NCI-H2171 (cell line): Measurements from ENCODE around the gene WDR91.

Source experiments
- DNase-seq: peaks from one replicate; lab custom pipeline; 2025; lab: John Stamatoyannopoulos, UW

The WDR91 gene

DNA sequence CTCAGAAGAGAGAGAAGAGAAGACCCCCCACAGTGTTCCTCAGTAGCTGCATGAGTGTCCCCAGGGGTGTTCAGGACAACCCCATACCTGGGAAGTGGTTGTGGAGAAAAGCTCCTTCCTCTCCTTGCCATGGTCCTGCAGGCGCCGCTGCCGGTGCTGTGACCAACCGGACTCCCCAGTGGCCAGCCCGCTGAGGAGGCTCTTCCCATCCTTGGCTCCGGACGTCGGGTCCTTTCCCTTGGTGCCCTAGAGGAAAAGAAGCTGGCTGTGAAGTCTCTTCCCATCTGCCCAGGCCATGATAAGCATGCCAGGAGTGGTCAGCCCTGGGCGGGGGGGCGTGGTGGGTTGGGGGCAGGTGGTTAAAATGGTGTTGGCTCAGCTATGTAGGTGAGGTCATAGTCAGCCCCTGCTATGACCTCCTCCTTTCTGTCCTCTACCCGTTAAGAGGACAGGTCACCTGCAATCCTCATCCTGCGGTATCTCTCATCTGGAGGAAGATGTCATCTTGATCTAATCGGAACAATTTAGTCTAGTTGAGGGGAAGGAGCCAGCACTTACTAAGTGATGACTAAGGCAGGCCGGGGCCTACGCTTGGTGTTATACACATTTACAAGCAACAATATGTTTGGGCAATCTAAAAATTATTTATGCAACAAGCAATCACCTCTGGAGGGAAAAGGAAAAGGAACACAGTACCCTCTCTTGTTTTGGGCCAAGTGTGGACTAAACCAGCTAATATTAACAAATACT lies 13.2 kb downstream of the WDR91 start:
- DNase-seq: no peak

DNA sequence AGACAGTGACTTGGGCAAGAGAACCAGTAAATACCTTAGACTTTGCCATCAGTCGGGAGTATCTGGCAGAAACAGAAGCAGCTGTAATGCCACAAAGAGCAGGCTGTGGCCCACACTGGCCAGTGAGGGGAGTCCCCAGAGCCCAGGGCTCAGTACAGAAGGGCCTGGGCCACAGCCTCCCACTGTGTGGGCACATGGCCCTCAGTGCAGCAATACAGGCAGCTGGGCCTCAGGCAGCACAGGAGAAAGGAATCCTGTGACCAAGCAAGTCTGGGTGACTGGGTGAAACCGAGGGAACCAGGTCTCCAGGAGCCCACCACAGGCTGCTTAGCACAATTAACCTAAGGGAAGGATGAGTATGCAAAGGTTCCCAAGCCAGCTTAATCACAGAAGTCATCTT lies 14.0 kb downstream of the WDR91 start:
- no peak for DNase-seq

DNA sequence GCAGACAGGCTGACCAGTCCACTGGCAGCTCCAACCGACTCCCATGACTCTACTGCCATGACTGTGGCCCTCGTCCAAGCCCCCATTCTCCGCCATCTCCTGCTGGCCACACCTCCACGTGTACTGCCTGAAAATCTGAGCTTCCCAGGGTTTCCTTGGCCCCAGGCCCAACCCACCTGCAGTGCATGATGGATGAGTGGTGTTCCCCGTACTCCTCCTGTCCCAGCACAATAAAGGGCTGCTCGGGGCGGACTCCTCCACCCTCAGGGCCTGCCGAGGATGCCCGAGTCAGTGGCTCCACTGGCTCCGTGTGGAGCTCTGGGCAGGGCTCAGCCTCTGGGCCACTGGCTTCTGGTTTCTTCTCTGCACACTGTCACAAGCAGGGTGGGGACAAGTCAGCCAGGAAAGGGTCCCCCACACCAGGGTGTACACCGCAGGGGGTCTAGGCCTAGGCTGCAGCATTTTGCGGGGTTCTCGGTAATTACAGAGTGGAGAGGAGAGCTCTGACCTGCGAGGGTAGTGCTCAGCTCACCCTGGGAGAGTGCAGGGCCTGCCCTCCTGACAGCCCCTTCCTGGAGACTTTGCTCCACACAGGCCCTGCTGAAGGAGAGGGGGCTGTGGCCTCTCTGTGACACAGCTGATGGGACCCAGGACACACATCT lies 15.2 kb downstream of the WDR91 start:
- no peak for DNase-seq

GRCh38 chr7:135195156-135195555 lies 16.2 kb downstream of the WDR91 start:
- DNase-seq: no peak

- no peak for DNase-seq
Observed at GRCh38 chr7:135194494-135195095, 16.7 kb downstream of the WDR91 start.

GRCh38 chr7:135193615-135194081 lies 17.7 kb downstream of the WDR91 start:
- no peak for DNase-seq

GRCh38 chr7:135192914-135193536 lies 18.3 kb downstream of the WDR91 start:
- no peak for DNase-seq

- no peak for DNase-seq
Observed at GRCh38 chr7:135190703-135191102, 20.6 kb downstream of the WDR91 start.

DNA sequence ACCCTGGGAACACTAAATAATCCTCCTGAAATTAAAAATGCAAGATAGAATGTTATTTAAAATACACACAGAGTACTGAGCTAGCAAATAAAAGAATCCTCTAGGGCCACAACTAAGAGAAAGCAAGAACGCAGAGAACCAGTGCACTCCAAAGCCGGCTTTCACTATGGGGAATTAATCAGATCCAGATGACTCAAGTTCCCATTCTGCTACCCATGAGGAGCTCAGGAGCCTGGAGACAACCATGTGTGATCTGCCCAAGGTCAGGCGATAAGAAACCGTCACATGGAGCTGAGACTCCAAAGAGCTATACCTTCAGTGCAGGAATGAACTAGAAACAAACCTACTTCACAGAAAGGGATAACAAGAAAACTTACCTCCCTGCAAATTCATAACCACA lies 21.4 kb downstream of the WDR91 start:
- no peak for DNase-seq

DNA sequence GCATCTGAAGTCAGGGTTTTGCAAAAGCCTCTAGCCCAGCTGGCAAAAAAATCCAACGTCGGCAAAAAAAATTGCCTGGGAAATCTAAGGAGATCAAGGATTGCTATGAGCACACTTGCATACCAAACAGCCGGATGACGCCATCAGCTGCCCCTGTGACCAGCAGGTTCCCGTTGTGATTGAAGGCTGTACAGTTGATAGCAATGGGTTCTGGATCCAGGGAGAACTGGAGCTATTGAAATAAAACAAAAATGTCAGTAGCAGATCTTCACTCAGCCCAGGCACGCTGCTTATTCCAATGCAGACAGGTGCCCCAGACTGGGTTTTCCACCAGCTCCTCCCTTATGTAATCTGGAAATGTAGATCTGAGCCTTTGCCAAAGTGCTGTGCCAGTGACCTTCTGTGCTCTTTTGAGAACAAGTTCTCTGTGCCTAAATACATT lies 22.1 kb downstream of the WDR91 start:
- no peak for DNase-seq

- no peak for DNase-seq
Observed at GRCh38 chr7:135188298-135188984, 22.9 kb downstream of the WDR91 start.

DNA sequence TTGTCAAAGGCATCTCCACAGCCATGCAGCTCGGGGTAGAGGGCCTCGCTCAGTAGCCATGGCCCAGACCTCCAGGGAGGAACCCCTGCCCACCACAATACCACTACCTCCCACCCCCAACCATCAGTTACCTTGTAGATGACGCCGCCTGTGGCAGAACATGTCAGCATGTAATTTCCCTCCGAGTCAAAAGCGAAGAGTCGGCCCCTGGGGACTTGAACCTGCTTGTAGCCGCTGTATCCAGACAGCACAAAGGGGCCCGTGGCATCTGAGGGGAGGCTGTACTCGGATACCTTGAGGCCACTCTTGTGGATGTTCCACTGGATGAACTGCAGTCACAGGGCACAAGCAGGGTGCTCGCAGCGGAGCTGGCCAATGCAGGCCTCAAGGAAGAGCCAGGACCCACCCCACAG lies 24.5 kb downstream of the WDR91 start:
- DNase-seq: no peak

GRCh38 chr7:135186261-135186540 lies 25.1 kb downstream of the WDR91 start:
- DNase-seq: no peak

DNA sequence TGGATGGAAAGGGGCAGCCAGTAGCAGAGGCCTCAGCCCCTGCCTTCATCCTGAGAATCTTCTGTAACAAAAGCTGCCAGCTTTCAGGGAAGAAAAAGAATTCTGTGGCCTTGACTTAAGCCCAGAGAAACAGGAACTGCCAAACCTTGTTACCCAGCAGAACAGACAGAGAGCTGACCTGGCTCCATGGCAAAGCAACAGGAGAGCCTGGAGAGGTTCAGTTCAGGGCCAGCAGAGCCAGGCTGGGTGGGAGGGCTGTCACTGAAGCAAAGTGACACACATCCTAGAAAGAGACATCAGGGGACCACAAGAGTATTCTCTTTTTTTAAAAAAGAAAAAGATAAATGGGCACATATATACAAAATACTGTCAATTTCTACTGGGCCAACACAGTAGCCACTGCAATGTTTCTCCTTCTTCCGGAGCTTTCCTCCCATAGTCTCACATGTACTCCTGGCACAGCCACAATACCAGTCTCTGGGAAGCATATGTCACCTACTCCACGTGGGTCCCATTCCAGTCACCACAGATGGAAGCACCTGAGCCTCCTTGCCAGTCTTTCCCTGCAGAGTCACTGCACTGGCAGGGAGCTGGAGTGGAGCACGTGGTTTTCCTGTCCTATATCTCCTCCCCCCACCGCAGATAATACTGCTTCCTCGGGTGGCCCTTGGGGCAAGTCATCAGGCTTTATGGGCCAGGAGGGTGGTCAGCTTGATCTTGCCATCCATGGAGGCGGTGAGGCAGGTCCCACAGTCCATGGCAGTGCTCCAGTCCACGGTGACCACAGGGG lies 25.7 kb downstream of the WDR91 start:
- DNase-seq: no peak

DNA sequence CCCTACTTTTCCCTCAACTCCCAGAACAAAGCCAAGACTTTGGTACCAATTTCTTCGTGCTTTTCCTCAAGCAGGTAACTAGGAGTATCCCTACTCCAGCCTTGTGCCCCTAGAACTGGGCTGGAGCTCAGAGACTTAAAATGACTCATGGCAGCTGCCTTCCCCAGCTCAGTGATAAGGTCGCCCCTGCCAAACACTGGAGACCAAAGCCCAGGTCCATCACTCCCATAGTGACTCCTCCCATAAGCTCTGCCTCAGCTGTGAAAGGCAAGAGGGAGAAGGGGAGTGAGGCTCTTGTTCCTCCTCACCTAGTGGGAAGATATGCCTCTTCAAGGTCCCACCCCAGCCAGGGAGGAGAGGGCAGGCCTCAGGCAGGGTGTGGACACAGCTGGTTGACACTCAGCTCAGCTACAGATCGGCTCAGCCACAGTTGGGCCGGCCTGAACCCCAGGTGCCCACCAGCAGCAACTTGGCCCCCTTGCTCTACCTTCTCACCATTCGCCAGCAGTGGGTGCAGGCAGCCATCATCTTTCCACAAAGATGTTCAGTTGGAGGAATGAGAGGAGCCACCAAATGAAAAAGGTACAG lies 27.0 kb downstream of the WDR91 start:
- DNase-seq: no peak

- no peak for DNase-seq
Observed at GRCh38 chr7:135183478-135183877, 27.8 kb downstream of the WDR91 start.

DNA sequence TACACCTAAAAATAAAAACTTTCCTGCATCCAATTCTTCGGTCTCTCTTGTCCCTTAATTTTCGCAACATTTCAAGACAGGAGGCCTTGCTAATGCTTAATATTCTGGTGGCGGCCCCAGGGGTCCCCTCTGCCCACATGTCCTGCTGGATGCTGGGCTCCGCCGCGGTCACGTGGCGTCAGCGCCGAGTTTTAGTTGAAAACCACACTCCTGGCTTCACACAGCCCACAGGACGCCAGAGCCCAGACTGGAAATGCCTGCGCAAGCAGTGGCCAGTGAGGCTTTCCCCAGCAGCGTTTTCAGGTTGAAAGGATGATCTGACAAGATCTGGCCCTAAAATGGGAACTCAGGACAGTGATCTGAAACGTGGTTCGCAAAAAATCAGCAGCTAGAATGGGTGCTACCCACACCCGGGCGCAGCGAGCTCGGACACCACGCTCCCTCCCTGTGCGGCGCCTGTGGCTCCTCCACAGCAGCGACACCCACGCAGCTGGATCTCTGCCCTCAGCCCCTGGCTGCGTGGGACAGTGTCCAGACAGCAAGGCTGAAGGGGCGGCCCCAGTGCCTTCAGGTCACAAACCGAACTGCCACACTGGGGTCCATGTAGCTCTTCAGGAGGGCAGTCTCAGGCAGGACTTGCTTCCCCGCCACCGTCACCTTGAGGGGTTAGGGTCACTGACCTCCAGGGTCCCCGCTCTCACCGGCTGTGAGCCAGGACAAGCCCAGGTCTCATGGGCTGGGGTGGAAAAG lies 29.2 kb downstream of the WDR91 start:
- DNase-seq: no peak

- DNase-seq: no peak
Observed at GRCh38 chr7:135181261-135181928, 29.9 kb downstream of the WDR91 start.

DNA sequence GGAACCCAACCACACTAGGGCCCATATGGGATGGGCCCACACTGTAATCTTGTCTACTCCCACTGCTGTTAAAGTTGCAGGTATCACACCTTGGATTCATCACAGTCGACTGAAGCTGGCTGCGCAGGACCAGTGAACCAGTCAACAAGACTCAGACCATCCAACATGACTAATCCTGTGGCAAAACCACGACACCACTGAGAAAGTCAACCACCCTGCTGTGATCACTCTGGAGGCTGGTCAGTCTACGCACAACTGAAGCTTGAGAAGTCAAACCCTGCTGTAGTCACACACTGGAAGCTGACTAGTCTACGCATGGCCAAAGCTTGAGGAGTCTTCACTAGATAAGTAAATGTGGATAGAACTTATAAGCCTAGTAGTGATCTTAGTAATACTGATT lies 31.2 kb downstream of the WDR91 start:
- no peak for DNase-seq
